Suprapubic skin (tissue), 4 donors: Measurements from ENCODE around the gene MFSD11. TPM values are rescaled to one million over a fixed set of nuclear protein-coding genes. Genes with fewer than 3 reads are reported as not detected.
"Not testable (repeated sequence)": the region's sequence is repeated elsewhere in the genome, so short reads cannot be mapped to it uniquely, and the experiment has no call there.

Experiments
- DNase-seq, 2 donors: peaks; one replicate each; pipeline ENCODE4 v3.0.0-alpha.2; 2019; ENCODE audit warnings: low spot score in 2 of 2
- H3K27ac ChIP-seq: fragments of 200-600 bp; sonication (generic); one replicate; pipeline ENCODE4 v1.5.1; 2019
- H3K27me3 ChIP-seq: fragments of 200-600 bp; sonication (generic); one replicate; pipeline ENCODE4 v1.5.1; 2019
- H3K36me3 ChIP-seq: fragments of 200-600 bp; sonication (generic); one replicate; pipeline ENCODE4 v1.5.1; 2019
- H3K4me1 ChIP-seq: fragments of 200-600 bp; sonication (generic); one replicate; pipeline ENCODE4 v1.5.1; 2019
- H3K4me3 ChIP-seq: fragments of 200-600 bp; sonication (generic); one replicate; pipeline ENCODE4 v1.5.1; 2019; ENCODE audit warnings: mild to moderate bottlenecking
- H3K9me3 ChIP-seq: fragments of 200-600 bp; sonication (generic); one replicate; pipeline ENCODE4 v1.5.1; 2019
- EP300 ChIP-seq: sonication (generic); formaldehyde crosslinking; IDR thresholded peaks from one replicate; pipeline ENCODE4 v1.6.1; 2017; ENCODE audit warnings: antibody characterized with exemption
- POLR2A ChIP-seq, 2 donors: fragments of 450-650 bp; IDR thresholded peaks; one replicate each; pipeline ENCODE4 v1.6.1; 2017; ENCODE audit warnings: antibody characterized with exemption in 2 of 2, mild to moderate bottlenecking in 2 of 2, moderate library complexity in 2 of 2
- POLR2AphosphoS5 ChIP-seq, 3 donors: sonication (generic); formaldehyde crosslinking; IDR thresholded peaks; one replicate each; pipeline ENCODE4 v1.6.1; 2017; ENCODE audit warnings: antibody characterized with exemption in 3 of 3
- WGBS: methylation state at CpG from one replicate; pipeline ENCODE4 v1.1.5; 2018; 5-methylcytosine and 5-hydroxymethylcytosine counted together
- total RNA-seq, 4 donors: library from RNA; depleted of rRNA; stranded (reverse); fragments of >200 nt; gene quantifications; one replicate each; pipeline ENCODE4 v1.1.0, GENCODE V29; 2016
- TF ChIP-seq, protein P1 (sequence below), 2 donors: fragments of 200-600 bp in 1 of 2; fragments of 450-650 bp in 1 of 2; sonication (generic) in 1 of 2; IDR thresholded peaks; one replicate each; pipeline ENCODE4 v1.5.1; 2016 to 2019; ENCODE audit warnings: antibody characterized with exemption in 2 of 2, mild to moderate bottlenecking in 1 of 2, moderate library complexity in 1 of 2

The MFSD11 gene
- total RNA-seq, 4 donors from 2014 or later: 31.5 to 78.8 (median 37.2) TPM

DNA sequence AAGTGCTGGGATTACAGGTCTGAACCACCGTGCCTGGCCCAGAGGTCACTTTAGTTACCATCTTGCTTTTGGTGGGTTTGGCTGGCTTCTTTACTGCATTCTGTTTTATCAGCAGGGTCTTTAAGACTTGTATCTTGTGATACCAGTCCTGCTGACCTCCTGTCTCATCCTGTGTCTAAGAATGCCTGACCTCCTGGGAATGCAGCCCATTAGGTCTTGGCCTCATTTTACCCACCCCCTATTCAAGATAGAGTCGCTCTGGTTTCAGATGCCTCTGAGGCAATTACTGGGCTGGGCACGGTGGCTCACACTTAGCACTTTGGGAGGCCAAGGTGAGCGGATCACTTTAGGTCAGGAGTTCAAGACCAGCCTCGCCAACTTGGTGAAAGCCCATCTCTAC, 63.8 kb downstream of the MFSD11 start:
- TF ChIP-seq POLR2A (IDR thresholded peaks at IDR 0.05) (no peak), EP300 (no peak), POLR2AphosphoS5 (IDR thresholded peaks at IDR 0.05) (no peak)
- TF ChIP-seq, protein P1, sequence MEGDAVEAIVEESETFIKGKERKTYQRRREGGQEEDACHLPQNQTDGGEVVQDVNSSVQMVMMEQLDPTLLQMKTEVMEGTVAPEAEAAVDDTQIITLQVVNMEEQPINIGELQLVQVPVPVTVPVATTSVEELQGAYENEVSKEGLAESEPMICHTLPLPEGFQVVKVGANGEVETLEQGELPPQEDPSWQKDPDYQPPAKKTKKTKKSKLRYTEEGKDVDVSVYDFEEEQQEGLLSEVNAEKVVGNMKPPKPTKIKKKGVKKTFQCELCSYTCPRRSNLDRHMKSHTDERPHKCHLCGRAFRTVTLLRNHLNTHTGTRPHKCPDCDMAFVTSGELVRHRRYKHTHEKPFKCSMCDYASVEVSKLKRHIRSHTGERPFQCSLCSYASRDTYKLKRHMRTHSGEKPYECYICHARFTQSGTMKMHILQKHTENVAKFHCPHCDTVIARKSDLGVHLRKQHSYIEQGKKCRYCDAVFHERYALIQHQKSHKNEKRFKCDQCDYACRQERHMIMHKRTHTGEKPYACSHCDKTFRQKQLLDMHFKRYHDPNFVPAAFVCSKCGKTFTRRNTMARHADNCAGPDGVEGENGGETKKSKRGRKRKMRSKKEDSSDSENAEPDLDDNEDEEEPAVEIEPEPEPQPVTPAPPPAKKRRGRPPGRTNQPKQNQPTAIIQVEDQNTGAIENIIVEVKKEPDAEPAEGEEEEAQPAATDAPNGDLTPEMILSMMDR (IDR thresholded peaks at IDR 0.05): no peak
- DNase-seq: no peak
- WGBS: 82% methylated on average over 5 of the region's 5 CpGs
- Histone ChIP-seq H3K27me3 (no peaks in the 10 kb centered on the region), H3K27ac (no peak overlapping the region), H3K9me3 (no peaks in the 10 kb centered on the region), H3K4me1 (no peaks in the 10 kb centered on the region), H3K36me3 (no peaks in the 10 kb centered on the region), H3K4me3 (no peak overlapping the region)

DNA sequence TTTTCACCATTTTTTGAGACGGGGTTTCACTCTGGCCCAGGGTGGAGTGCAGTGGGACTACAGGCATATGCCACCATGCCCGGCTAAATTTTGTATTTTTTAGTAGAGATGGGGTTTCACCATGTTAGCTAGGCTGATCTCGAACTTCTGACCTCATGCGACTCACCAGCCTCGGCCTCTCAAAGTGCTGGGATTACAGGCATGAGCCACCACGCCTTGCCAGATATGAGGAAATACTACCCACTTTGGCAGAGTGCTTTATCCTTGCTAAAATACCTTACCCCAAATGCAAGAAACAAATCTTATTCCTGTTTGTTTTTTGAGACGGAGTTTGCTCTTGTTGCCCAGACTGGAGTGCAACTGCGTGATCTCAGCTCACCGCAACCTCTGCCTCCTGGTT, 67.4 kb downstream of the MFSD11 start:
- Histone ChIP-seq H3K9me3 (no peaks in the 10 kb centered on the region), H3K4me1 (no peaks in the 10 kb centered on the region), H3K36me3 (no peaks in the 10 kb centered on the region), H3K4me3 (no peak overlapping the region), H3K27me3 (no peaks in the 10 kb centered on the region), H3K27ac (no peak overlapping the region)
- TF ChIP-seq POLR2A (IDR thresholded peaks at IDR 0.05): no peak
- TF ChIP-seq, protein P1 (IDR thresholded peaks at IDR 0.05): no peak
- TF ChIP-seq EP300: no peak
- TF ChIP-seq POLR2AphosphoS5 (IDR thresholded peaks at IDR 0.05): no peak
- DNase-seq: no peak
- WGBS: 85% methylated on average over 9 of the region's 9 CpGs

DNA sequence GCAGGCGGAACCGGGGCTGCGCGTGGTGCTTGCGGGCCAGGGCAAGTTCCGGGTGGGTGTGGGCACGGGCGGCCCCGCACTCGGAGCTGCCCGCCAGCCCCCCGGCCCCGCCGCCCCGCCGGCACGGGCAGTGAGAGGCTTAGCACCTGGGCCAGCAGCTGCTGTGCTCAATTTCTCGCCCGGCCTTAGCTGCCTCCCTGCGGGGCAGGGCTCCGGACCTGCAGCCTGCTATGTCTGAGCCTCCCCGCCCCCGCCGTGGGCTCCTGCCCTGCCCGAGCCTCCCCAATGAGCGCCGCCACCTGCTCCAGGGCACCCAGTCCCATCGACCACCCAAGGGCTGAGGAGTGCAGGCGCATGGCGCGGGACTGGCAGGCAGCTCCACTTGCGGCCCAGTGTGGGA, 68.2 kb downstream of the MFSD11 start:
- not testable (repeated sequence) for H3K9me3 ChIP-seq, H3K27ac ChIP-seq, H3K36me3 ChIP-seq, H3K27me3 ChIP-seq, DNase-seq, H3K4me3 ChIP-seq, H3K4me1 ChIP-seq
- 90% methylated on average over 2 of the region's 32 CpGs for WGBS

DNA sequence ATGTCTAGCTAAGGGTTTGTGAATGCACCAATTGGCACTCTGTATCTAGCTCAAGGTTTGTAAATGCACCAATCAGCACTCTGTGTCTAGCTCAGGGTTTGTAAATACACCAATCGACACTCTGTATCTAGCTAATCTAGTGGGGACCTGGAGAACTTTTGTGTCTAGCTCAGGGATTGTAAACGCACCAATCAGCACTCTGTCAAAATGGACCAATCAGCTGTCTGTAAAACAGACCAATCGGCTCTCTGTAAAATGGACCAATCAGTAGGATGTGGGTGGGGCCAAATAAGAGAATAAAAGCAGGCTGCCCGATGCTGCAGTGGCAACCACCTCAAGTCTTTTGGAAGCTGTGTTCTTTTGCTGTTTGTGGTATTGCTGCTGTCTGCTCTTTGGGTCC, 68.8 kb downstream of the MFSD11 start:
- not testable (repeated sequence) for DNase-seq, H3K9me3 ChIP-seq
- 97% methylated on average over 4 of the region's 4 CpGs for WGBS

DNA sequence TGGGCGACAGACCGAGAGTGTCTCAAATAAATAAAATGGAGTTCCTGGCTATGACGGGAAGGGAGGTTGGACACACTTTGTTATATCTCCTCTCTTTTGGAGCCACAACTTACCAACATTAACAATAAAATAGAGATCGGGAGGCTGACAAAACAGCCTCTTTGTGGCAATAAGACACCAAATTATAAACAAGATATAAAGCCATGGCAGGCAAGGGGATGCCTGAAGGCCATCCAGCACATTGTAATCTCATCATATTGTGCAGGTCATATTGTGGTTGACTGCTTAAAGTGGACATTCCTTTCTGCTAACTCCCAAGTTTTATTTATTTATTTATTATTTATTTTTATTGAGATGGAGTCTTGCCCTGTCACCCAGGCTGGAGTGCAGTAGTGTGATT, 70.4 kb downstream of the MFSD11 start:
- Histone ChIP-seq H3K4me3 (no peak overlapping the region), H3K27me3 (no peaks in the 10 kb centered on the region), H3K27ac (no peak overlapping the region), H3K4me1 (no peaks in the 10 kb centered on the region), H3K36me3 (no peaks in the 10 kb centered on the region), H3K9me3 (no peaks in the 10 kb centered on the region)
- TF ChIP-seq, protein P1 (IDR thresholded peaks at IDR 0.05): no peak
- TF ChIP-seq EP300: no peak
- no peak for TF ChIP-seq POLR2A (IDR thresholded peaks at IDR 0.05)
- no peak for TF ChIP-seq POLR2AphosphoS5 (IDR thresholded peaks at IDR 0.05)
- DNase-seq: no peak
- WGBS: 95% methylated on average over 4 of the region's 4 CpGs

More for the DNA sequence above, 68.8 kb downstream of the MFSD11 start:
- not testable (repeated sequence) for H3K36me3 ChIP-seq, H3K27me3 ChIP-seq, H3K4me1 ChIP-seq, H3K27ac ChIP-seq, H3K4me3 ChIP-seq

DNA sequence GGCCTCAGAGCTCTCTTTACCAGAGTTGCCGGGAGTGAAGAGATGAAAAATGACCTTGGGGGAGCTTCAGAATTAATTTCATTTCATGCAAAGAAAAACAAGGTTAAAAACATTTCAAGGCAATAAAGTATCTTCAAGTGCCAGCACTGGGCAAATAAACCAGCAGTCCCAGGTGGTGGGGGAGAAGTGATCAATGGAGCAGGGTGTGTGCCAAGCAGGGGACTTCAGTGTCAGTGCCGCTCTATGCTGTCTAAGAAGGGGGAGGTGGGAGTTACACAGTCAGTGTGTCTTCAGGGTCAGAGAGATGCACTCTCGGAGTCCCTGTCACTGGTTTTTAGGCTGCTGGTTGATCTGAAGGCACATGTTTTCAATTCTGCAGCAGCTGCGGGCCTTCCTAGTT, 73.0 kb downstream of the MFSD11 start:
- DNase-seq: no peak
- TF ChIP-seq POLR2AphosphoS5 (IDR thresholded peaks at IDR 0.05) (no peak), EP300 (no peak), POLR2A (IDR thresholded peaks at IDR 0.05) (no peak)
- TF ChIP-seq, protein P1 (IDR thresholded peaks at IDR 0.05): no peak
- Histone ChIP-seq H3K9me3 (no peaks in the 10 kb centered on the region), H3K27ac (no peak overlapping the region), H3K4me1 (no peaks in the 10 kb centered on the region), H3K36me3 (no peaks in the 10 kb centered on the region), H3K27me3 (no peaks in the 10 kb centered on the region), H3K4me3 (no peak overlapping the region)
- 75% methylated on average over 4 of the region's 4 CpGs for WGBS
